PC-3 (cell line): Measurements from ENCODE around the gene TMEM214.

Source experiments
- EZH2 ChIP-seq: fragments of 300-600 bp; sonication (generic); IDR thresholded peaks from one replicate; pipeline ENCODE4 v1.6.1; 2017; ENCODE audit warnings: antibody characterized with exemption, mild to moderate bottlenecking, low read length; ENCODE audit not compliant: unreplicated experiment
- EZH2phosphoT487 ChIP-seq: fragments of 300-600 bp; sonication (generic); IDR thresholded peaks from 2 replicates; pipeline ENCODE4 v1.6.1; 2018; ENCODE audit warnings: mild to moderate bottlenecking, antibody characterized with exemption, low read length, borderline replicate concordance
- TF ChIP-seq, protein P1 (sequence below): fragments of 300-600 bp; sonication (generic); conservative IDR thresholded peaks from 2 replicates; pipeline ENCODE4 v1.5.1; 2017; ENCODE audit warnings: antibody characterized with exemption, low read depth, mild to moderate bottlenecking, low read length

GRCh38 chr2:27000228-27000627 lies 32.5 kb upstream of the TMEM214 start:
- TF ChIP-seq, protein P1, sequence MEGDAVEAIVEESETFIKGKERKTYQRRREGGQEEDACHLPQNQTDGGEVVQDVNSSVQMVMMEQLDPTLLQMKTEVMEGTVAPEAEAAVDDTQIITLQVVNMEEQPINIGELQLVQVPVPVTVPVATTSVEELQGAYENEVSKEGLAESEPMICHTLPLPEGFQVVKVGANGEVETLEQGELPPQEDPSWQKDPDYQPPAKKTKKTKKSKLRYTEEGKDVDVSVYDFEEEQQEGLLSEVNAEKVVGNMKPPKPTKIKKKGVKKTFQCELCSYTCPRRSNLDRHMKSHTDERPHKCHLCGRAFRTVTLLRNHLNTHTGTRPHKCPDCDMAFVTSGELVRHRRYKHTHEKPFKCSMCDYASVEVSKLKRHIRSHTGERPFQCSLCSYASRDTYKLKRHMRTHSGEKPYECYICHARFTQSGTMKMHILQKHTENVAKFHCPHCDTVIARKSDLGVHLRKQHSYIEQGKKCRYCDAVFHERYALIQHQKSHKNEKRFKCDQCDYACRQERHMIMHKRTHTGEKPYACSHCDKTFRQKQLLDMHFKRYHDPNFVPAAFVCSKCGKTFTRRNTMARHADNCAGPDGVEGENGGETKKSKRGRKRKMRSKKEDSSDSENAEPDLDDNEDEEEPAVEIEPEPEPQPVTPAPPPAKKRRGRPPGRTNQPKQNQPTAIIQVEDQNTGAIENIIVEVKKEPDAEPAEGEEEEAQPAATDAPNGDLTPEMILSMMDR: no peak
- TF ChIP-seq EZH2phosphoT487 (no peak), EZH2 (no peak)
